GM12801 (cell line): Measurements from ENCODE around the gene NOL12.

Experiments
- TF ChIP-seq, protein P1 (sequence below): IDR thresholded peaks from one replicate; pipeline ENCODE4 v1.5.1; 2011; ENCODE audit warnings: control low read depth; ENCODE audit not compliant: insufficient read length; ENCODE audit errors: extremely low read depth

Gene NOL12

DNA sequence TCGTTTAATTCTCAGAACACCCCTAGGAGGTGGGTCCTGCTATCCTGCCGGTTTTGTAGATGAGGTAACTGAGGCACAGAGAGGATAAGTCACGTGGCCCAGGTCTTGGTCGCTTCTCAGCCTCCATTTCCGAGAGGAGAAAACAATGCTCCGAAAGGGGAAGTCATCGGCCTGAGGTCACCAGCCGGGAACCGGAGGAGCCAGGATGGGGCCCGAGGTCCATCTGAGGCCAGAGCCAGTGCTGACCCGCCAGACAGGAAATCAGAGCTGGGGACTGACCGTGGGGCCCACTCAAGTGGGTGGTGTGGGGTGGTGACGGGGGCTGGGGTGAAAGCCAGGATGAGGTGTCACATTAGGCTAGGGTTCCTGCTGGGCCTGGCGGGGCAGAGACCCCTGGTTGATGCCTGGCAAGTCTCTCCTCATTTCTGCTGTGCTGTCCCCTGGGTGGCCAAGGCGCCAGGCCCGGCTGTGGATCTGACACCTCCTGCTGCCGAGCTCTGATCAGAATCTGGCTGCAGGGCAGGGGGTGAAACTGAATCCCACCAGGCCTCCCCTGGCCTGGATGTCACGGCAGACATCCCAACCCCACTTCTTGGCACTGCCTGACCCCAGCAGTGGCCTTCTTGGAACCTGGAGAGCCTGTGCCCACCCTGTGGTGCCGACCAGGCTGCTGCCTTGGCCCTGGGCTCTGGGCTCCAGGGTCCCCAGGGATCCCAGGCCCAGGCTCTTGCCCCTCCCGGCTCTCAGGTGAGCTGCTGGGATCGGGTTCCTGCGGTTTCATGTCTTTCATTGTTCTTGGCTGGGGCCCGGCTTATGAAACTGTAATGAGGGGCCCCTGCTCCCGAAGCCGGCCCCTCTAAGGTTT is 22.7 kb downstream of the NOL12 start:
- TF ChIP-seq, protein P1, sequence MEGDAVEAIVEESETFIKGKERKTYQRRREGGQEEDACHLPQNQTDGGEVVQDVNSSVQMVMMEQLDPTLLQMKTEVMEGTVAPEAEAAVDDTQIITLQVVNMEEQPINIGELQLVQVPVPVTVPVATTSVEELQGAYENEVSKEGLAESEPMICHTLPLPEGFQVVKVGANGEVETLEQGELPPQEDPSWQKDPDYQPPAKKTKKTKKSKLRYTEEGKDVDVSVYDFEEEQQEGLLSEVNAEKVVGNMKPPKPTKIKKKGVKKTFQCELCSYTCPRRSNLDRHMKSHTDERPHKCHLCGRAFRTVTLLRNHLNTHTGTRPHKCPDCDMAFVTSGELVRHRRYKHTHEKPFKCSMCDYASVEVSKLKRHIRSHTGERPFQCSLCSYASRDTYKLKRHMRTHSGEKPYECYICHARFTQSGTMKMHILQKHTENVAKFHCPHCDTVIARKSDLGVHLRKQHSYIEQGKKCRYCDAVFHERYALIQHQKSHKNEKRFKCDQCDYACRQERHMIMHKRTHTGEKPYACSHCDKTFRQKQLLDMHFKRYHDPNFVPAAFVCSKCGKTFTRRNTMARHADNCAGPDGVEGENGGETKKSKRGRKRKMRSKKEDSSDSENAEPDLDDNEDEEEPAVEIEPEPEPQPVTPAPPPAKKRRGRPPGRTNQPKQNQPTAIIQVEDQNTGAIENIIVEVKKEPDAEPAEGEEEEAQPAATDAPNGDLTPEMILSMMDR = no peak

DNA sequence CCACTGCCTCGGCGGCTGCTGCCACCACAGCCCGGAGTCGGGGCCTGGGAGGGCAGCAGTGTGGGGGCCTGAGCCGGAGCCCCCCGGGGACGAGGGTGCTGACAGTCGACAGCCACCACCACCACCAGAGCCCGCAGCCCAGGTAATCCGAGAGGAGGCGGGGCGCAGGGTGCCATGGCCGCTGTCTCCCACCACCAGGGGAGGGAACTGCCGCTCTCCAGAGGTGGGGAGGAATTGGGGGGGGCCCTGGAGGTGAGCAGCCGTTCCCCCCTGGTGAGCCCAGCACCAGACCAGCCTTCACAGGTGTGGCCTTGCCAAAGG is 23.3 kb downstream of the NOL12 start:
- TF ChIP-seq, protein P1 = no peak

DNA sequence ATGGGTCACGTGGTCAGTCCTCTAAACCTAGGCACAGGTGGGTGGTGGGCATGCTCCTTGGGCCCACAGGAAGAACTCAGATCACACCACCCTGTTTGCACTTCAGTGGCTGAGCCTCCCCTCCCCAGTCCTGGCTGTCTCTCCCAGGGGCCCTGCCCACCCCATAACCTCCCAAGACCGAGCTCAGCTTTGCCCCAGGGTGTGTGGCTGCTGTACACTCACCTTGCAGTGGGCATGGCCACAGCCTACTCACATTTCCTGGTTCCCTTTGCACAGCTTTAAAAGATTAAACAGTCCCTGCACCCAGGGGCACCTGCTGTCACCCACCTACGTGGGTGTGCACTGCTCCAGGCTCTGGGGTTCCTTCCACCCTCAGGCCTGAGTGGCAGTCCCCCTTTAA is 24.5 kb downstream of the NOL12 start:
- TF ChIP-seq, protein P1 = no peak

DNA sequence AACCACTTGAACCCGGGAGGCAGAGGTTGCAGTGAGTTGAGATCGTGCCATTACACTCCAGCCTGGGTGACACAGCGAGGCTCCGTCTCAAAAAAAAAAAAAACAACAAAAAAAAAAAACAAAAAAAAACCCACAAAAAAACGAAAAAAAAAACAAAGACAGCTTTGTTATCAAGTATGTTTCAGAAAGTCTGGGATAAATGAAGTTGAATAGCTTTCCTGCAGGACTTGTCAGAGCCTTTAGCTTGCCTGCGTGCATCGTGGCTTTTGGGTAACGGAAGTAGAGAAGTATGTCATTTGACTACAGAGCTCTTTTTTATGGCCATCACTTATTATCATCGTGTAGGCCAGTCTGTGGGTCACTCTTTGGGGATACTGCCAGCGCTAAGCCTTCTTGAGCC is 25.3 kb downstream of the NOL12 start:
- TF ChIP-seq, protein P1 = no peak

DNA sequence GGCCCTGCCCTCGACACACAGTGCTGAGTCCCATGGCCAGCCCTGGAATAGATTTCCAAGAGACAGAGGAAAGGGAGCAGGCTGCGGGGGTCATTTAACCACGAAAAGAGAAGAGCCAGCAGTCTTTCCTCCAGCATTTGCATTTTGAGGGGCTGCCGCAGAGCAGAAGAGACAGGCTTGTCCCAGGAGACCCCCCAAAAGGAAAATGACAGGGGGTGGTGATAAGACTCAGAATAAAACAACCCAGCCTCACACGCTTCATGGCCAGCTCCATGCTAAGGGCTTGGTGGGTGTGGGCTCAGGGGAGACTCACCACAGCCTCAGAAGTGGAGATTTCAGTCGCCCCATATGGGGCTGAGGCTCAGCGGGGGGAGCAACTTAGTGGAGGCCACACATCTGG is 27.6 kb downstream of the NOL12 start:
- TF ChIP-seq, protein P1 = no peak

DNA sequence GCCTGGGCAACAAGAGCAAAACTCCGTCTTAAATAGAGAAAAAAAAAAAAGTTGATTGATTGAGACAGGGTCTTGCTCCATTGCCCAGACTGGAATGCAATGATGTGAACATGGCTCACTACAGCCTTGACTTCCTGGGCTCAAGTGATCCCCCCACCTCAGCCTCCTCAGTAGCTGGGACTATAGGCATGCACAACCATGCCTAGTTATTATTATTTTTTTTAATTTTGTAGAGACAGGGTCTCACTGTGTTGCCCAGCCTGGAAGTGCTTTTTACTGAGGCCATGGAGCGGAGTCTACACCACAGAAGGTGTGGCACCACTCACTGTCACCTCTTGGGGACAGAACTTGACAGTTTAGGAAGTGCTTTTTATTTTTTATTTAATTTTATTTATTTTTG is 28.5 kb downstream of the NOL12 start:
- TF ChIP-seq, protein P1 = no peak

DNA sequence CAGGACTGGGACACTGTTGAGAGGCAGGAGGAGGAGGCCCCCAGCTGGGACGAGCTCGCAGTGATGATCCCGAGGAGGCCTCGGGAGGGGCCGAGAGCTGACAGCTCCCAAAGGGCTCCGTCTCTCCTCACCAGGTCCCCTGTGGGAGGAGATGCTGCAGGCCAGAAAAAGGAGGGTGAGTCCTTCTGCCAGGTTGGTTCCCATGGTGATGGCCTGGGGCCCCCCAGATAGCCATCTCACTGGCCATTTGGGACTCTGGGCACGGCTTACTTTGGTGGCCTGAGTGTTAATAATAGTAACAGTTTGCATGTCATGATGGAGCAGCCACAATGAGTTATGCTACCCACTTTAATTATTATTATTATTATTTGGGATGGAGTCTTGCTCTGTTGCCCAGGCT is 29.6 kb downstream of the NOL12 start:
- TF ChIP-seq, protein P1 = no peak
